PC-3 (cell line): Measurements from ENCODE around the gene SSUH2.

Source experiments
- EZH2 ChIP-seq: fragments of 300-600 bp; sonication (generic); IDR thresholded peaks from one replicate; pipeline ENCODE4 v1.6.1; 2017; ENCODE audit warnings: antibody characterized with exemption, mild to moderate bottlenecking, low read length; ENCODE audit not compliant: unreplicated experiment
- EZH2phosphoT487 ChIP-seq: fragments of 300-600 bp; sonication (generic); IDR thresholded peaks from 2 replicates; pipeline ENCODE4 v1.6.1; 2018; ENCODE audit warnings: mild to moderate bottlenecking, antibody characterized with exemption, low read length, borderline replicate concordance
- TF ChIP-seq, protein P1 (sequence below): fragments of 300-600 bp; sonication (generic); conservative IDR thresholded peaks from 2 replicates; pipeline ENCODE4 v1.5.1; 2017; ENCODE audit warnings: antibody characterized with exemption, low read depth, mild to moderate bottlenecking, low read length

DNA sequence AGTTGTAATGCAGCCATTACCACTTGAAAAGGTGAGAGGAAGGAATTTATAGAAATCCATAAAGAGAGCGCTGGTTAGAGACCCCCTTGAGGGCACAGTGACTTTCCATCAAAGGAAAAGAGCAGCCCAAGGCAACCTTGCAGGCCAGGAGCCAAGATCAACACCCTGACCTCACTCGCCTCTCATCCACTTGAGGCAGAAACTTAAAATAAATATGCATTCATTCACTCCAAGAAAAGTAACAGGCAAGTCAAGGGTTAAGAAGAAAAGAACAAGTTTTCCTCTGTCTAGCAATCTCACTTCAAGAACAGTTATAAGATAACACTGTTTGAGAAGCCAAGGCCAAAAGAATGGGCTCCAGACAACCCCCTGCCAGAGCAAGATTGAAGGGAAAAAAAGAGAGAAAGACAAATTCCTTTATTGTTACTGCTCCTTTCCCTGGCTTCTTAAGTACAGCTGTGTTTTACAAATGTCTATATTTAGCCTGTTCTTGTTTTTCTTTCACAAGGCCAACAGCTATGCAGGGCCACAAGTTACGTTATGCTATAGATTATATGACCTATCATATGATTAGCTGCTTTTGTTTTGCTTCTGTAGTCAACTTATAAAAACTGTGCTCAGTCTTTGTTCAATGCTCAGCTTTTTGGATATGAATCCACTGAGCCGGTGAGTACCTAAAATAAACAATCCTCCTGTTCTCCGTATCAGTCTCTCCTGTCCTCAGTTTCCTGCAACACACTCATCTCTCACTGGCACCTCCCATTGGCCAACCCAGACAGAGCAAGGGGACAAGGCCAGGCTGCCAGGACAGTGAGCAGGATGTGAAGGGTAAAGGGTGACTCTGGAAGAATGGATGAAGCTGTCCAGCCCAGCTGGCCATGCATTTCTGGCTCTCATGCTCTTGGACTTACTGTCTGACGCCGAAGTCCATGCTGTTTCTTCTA, 15.8 kb upstream of the SSUH2 start:
- TF ChIP-seq, protein P1, sequence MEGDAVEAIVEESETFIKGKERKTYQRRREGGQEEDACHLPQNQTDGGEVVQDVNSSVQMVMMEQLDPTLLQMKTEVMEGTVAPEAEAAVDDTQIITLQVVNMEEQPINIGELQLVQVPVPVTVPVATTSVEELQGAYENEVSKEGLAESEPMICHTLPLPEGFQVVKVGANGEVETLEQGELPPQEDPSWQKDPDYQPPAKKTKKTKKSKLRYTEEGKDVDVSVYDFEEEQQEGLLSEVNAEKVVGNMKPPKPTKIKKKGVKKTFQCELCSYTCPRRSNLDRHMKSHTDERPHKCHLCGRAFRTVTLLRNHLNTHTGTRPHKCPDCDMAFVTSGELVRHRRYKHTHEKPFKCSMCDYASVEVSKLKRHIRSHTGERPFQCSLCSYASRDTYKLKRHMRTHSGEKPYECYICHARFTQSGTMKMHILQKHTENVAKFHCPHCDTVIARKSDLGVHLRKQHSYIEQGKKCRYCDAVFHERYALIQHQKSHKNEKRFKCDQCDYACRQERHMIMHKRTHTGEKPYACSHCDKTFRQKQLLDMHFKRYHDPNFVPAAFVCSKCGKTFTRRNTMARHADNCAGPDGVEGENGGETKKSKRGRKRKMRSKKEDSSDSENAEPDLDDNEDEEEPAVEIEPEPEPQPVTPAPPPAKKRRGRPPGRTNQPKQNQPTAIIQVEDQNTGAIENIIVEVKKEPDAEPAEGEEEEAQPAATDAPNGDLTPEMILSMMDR: no peak
- TF ChIP-seq EZH2: no peak
- TF ChIP-seq EZH2phosphoT487: no peak
